ENCODE results near the gene NCAM2.

DNA sequence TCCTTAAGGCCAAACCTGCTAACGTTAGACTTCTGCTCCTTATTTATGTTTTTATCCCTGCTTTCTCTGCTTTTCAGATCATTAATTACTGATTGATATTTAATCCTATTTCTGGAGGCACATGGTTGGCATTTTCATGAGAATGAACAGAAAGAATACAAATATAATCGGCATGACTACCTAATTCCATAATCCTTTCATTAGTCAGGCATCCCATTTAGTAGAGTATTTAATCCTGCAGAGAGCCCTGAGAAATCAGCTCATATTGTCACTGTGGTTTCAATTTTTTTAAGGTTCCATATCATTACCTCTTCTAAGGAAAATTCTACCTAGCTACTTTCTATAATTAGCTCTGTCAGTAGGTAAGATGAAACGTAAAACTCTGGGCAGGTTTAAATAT lies 238.8 kb downstream of the NCAM2 start:
- no peak for TF ChIP-seq EZH2 (IDR thresholded peaks at IDR 0.05; ENCODE audit: borderline replicate concordance)
- TF ChIP-seq, protein P1, sequence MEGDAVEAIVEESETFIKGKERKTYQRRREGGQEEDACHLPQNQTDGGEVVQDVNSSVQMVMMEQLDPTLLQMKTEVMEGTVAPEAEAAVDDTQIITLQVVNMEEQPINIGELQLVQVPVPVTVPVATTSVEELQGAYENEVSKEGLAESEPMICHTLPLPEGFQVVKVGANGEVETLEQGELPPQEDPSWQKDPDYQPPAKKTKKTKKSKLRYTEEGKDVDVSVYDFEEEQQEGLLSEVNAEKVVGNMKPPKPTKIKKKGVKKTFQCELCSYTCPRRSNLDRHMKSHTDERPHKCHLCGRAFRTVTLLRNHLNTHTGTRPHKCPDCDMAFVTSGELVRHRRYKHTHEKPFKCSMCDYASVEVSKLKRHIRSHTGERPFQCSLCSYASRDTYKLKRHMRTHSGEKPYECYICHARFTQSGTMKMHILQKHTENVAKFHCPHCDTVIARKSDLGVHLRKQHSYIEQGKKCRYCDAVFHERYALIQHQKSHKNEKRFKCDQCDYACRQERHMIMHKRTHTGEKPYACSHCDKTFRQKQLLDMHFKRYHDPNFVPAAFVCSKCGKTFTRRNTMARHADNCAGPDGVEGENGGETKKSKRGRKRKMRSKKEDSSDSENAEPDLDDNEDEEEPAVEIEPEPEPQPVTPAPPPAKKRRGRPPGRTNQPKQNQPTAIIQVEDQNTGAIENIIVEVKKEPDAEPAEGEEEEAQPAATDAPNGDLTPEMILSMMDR (IDR thresholded peaks at IDR 0.05; ENCODE audit: poor library complexity): no peak
- TF ChIP-seq EZH2phosphoT487 (IDR thresholded peaks at IDR 0.05; ENCODE audit: low read depth, severe bottlenecking, unreplicated experiment): no peak

Measured in hepatocyte (in vitro differentiated cells).